Adrenal gland (tissue), 12 donors: Measurements from ENCODE around the gene MICU1. TPM values are rescaled to one million over a fixed set of nuclear protein-coding genes. Genes with fewer than 3 reads are reported as not detected.

Experiments
- DNase-seq, 7 donors: peaks; one replicate each; pipeline ENCODE4 v3.0.0-alpha.2; 2019 to 2020
- H3K27ac ChIP-seq, 5 donors: fragments of 200-600 bp; sonication (generic) in 4 of 5; 1 replicate in 3 of 5; 2 replicates in 2 of 5; pipeline versions ENCODE4 v1.5.1 to v1.8.0; 2016 to 2020; ENCODE audit warnings: mild to moderate bottlenecking in 1 of 5
- H3K27me3 ChIP-seq: fragments of 200-600 bp; 2 replicates; pipeline ENCODE4 v1.8.0; 2021
- H3K36me3 ChIP-seq, 2 donors: fragments of 200-600 bp; replicated peaks in 1 of 2; 1 replicate in 1 of 2; 2 replicates in 1 of 2; pipeline versions ENCODE4 v1.5.1 to v1.8.0; 2018 to 2022
- H3K4me1 ChIP-seq, 2 donors: fragments of 200-600 bp; replicated peaks in 1 of 2; 1 replicate in 1 of 2; 2 replicates in 1 of 2; pipeline versions ENCODE4 v1.5.1 to v1.8.0; 2018 to 2021
- H3K4me3 ChIP-seq, 4 donors: fragments of 200-600 bp; sonication (generic) in 3 of 4; one replicate each; pipeline ENCODE4 v1.5.1; 2016 to 2018
- H3K9me3 ChIP-seq, 3 donors: fragments of 200-600 bp; sonication (generic) in 1 of 3; replicated peaks in 1 of 3; 1 replicate in 2 of 3; 2 replicates in 1 of 3; pipeline versions ENCODE4 v1.5.1 to v1.8.0; 2016 to 2021
- POLR2A ChIP-seq, 2 donors: fragments of 450-650 bp; IDR thresholded peaks; one replicate each; pipeline ENCODE4 v1.6.1; 2017; ENCODE audit warnings: antibody characterized with exemption in 2 of 2, mild to moderate bottlenecking in 2 of 2, moderate library complexity in 1 of 2
- WGBS, 4 donors: extraction: QIAGEN DNeasy Blood & Tissue Kit in 2 of 4; methylation state at CpG; one replicate each; pipeline versions ENCODE4 v1.1.5 to v1.1.7; 2013 to 2017; 5-methylcytosine and 5-hydroxymethylcytosine counted together
- intact Hi-C, 2 donors: fragments of 100-400 bp; cut with DNase I; formaldehyde crosslinking; loops; one replicate each; pipeline versions ENCODE4 v1.14.1 to v1.15.0; 2022 to 2023
- polyA plus RNA-seq, 3 donors: library from polyadenylated mRNA; stranded (reverse); fragments of 200-250 nt in 2 of 3; fragments of 350-450 nt in 1 of 3; fragmentation: Illumina TruSeq in 1 of 3; extraction: RNeasy Lipid Tissue Mini Kit (QIAGEN cat#74804) in 1 of 3; gene quantifications; one replicate each; pipeline ENCODE4 v1.2.3, GENCODE V29; 2013 to 2014
- total RNA-seq, 9 donors: library from RNA; depleted of rRNA in 4 of 9; stranded (reverse); fragments of >200 nt in 4 of 9; fragments of 120-200 nt in 1 of 9; fragmentation: NEBNext Ultra II Directional in 1 of 9; extraction: Animal tissue kit (Norgen Biotek cat#: 25700) in 1 of 9; gene quantifications; one replicate each; pipeline versions ENCODE4 v1.1.0 to v1.2.4, GENCODE V29; 2013 to 2023
- TF ChIP-seq, protein P1 (sequence below), 6 experiments: fragments of 450-650 bp in 4 of 6; fragments of 200-600 bp in 2 of 6; sonication (generic) in 1 of 6; IDR thresholded peaks; 1 replicate in 5 of 6; 2 replicates in 1 of 6; pipeline versions ENCODE4 v1.5.1 to v1.8.0; 2016 to 2021; ENCODE audit warnings: antibody characterized with exemption in 6 of 6, mild to moderate bottlenecking in 2 of 6, moderate library complexity in 1 of 6
- donor health status: healthy with polysubstance abuse.
- donor health status: Bipolar disorder and iron deficiency.
- donor health status: DM: yes; HTN: yes; CAD: no.
- donor health status: DM: no; HTN: no; CAD: no.
- donor health status: DM: no; HTN: no; CAD: no.
- donor health status: DM: yes; HTN: yes; CAD: no.

The MICU1 gene
- total and polyA plus RNA-seq, 12 donors = 56.5 to 122 (median 90.2) TPM

GRCh38 chr10:72424561-72424960 is 201.3 kb downstream of the MICU1 start:
- H3K27me3 ChIP-seq = no peaks in the 10 kb centered on the region
- no peaks in the 10 kb centered on the region for H3K9me3 ChIP-seq
- H3K36me3 ChIP-seq = no peaks in the 10 kb centered on the region
- 95 to 100% (median 98%) methylated on average over 1 of the region's 1 CpG for WGBS, 4 donors
- intact Hi-C loops = no loop called here
- TF ChIP-seq POLR2A (IDR thresholded peaks at IDR 0.05) = no peak
- TF ChIP-seq, protein P1, sequence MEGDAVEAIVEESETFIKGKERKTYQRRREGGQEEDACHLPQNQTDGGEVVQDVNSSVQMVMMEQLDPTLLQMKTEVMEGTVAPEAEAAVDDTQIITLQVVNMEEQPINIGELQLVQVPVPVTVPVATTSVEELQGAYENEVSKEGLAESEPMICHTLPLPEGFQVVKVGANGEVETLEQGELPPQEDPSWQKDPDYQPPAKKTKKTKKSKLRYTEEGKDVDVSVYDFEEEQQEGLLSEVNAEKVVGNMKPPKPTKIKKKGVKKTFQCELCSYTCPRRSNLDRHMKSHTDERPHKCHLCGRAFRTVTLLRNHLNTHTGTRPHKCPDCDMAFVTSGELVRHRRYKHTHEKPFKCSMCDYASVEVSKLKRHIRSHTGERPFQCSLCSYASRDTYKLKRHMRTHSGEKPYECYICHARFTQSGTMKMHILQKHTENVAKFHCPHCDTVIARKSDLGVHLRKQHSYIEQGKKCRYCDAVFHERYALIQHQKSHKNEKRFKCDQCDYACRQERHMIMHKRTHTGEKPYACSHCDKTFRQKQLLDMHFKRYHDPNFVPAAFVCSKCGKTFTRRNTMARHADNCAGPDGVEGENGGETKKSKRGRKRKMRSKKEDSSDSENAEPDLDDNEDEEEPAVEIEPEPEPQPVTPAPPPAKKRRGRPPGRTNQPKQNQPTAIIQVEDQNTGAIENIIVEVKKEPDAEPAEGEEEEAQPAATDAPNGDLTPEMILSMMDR (IDR thresholded peaks at IDR 0.05) = no peak
- DNase-seq = no peak
- no peaks in the 10 kb centered on the region for H3K4me1 ChIP-seq
- H3K27ac ChIP-seq = no peak overlapping the region
- H3K4me3 ChIP-seq = no peak overlapping the region

DNA sequence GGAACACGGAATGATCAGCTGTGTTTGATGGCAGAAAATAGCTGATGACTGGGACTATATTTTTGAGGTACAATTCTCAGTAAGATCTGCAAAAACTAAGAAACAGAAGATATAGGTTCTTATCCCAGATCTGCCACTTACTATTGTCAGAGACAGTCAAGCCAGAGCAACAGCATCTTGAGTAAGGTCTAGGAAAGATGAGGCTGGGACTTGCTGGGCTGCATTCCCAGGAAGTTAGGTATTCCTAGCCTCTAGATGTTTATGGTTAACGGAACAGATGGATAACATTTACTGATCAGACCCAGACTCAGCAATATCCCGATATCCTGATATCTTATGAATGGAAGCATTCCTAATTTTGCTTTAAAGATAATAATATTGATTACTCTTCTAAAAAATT is 202.5 kb downstream of the MICU1 start:
- no peak for TF ChIP-seq POLR2A (IDR thresholded peaks at IDR 0.05)
- TF ChIP-seq, protein P1 (IDR thresholded peaks at IDR 0.05) = no peak
- no peak overlapping the region for H3K27ac ChIP-seq
- WGBS, 4 donors = 93 to 99% (median 97%) methylated on average over 3 of the region's 3 CpGs
- no peak overlapping the region for H3K4me3 ChIP-seq
- H3K4me1 ChIP-seq = no peaks in the 10 kb centered on the region
- H3K9me3 ChIP-seq = no peaks in the 10 kb centered on the region
- no peaks in the 10 kb centered on the region for H3K27me3 ChIP-seq
- intact Hi-C loops = no loop called here
- no peak for DNase-seq
- no peaks in the 10 kb centered on the region for H3K36me3 ChIP-seq

DNA sequence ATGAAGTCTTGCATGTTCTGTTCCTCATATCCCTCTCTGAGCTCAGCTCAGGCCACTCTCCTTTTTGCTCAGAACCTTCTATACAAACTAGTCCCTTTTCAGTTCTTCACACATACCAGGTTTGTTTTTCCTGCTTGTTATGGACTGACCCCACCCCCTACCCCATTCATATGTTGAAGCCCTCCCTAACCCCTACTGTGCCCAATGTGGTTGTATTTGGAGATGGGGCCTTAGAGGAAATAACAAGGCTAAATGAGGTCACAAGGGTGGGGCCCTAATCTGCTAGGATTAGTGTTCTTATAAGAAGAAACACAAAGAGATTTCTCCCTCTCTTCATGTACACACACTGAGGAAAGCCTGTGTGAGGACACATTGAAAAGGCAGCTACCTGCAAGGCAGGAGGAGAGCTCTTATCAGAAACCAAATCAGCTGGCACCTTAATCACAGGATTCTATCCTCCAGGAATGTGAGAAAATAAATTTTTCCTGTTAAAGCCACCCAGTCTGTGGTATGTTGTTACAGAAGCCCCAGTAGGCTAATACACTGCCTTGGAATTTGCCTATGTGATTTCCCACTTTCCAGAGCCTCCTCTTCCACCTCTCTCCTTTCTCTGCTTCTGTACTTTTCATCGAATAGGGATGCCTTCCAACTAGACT is 203.9 kb downstream of the MICU1 start:
- H3K4me1 ChIP-seq = no peaks in the 10 kb centered on the region
- H3K36me3 ChIP-seq = no peaks in the 10 kb centered on the region
- H3K27ac ChIP-seq = no peak overlapping the region
- no peak for TF ChIP-seq POLR2A (IDR thresholded peaks at IDR 0.05)
- TF ChIP-seq, protein P1 (IDR thresholded peaks at IDR 0.05) = no peak
- H3K9me3 ChIP-seq = no peaks in the 10 kb centered on the region
- DNase-seq = no peak
- no peak overlapping the region for H3K4me3 ChIP-seq
- WGBS, 4 donors = 96 to 100% (median 100%) methylated on average over 1 of the region's 1 CpG
- H3K27me3 ChIP-seq = no peaks in the 10 kb centered on the region
- intact Hi-C loops = no loop called here

- H3K36me3 ChIP-seq = no peaks in the 10 kb centered on the region
These were observed 206.6 kb downstream of the MICU1 start for GRCh38 chr10:72419241-72419640.

More at GRCh38 chr10:72419241-72419640, 206.6 kb downstream of the MICU1 start:
- Histone ChIP-seq H3K27ac (no peak overlapping the region), H3K4me1 (no peaks in the 10 kb centered on the region), H3K9me3 (no peaks in the 10 kb centered on the region), H3K4me3 (no peak overlapping the region), H3K27me3 (no peaks in the 10 kb centered on the region)
- WGBS, 4 donors = 95 to 99% (median 97%) methylated on average over 2 of the region's 2 CpGs
- no peak for DNase-seq
- no peak for TF ChIP-seq POLR2A (IDR thresholded peaks at IDR 0.05)
- TF ChIP-seq, protein P1 (IDR thresholded peaks at IDR 0.05) = no peak
- intact Hi-C loops = no loop called here
